Cardiac muscle cell (in vitro differentiated cells and primary cell): Measurements from ENCODE around the gene TAS2R50. TPM values are rescaled to one million over a fixed set of nuclear protein-coding genes. Genes with fewer than 3 reads are reported as not detected.

ENCODE experiments used
- DNase-seq, 2 donors: peaks; one replicate each; pipeline versions ENCODE4 v3.0.0 to v3.0.0-alpha.2; 2010 to 2017; ENCODE audit warnings: low read depth in 1 of 2, low spot score in 1 of 2
- H3K27ac ChIP-seq: fragments of 200-600 bp; sonication (generic); 2 replicates; pipeline ENCODE4 v1.5.1; 2016
- H3K27me3 ChIP-seq: fragments of 200-600 bp; sonication (generic); 2 replicates; pipeline ENCODE4 v1.6.0; 2016; ENCODE audit warnings: control low read depth
- H3K36me3 ChIP-seq: fragments of 200-600 bp; sonication (generic); 2 replicates; pipeline ENCODE4 v1.5.1; 2016; ENCODE audit warnings: control low read depth
- H3K4me1 ChIP-seq: fragments of 200-600 bp; sonication (generic); 2 replicates; pipeline ENCODE4 v1.8.1; 2017; ENCODE audit warnings: low read depth, mild to moderate bottlenecking, mixed run types
- H3K4me3 ChIP-seq: fragments of 200-600 bp; sonication (generic); 2 replicates; pipeline ENCODE4 v1.5.1; 2016; ENCODE audit warnings: mild to moderate bottlenecking
- H3K9me3 ChIP-seq: fragments of 200-600 bp; sonication (generic); 2 replicates; pipeline ENCODE4 v1.5.1; 2017; ENCODE audit warnings: low read depth, mild to moderate bottlenecking, control low read depth
- CTCF ChIP-seq: IDR thresholded peaks from 2 replicates; pipeline ENCODE4 v1.5.1; 2012; ENCODE audit warnings: low read depth, mild to moderate bottlenecking, low read length
- polyA plus RNA-seq: library from polyadenylated mRNA; unstranded; fragments of >200 nt; fragmentation: Nextera tagmentation; extraction: Ambion mirVana; gene quantifications from 2 replicates; pipeline ENCODE4 v1.2.1, GENCODE V29; 2016
- total RNA-seq: library from RNA; depleted of rRNA; stranded (reverse); fragments of >200 nt; gene quantifications from 2 replicates; pipeline ENCODE4 v1.2.3, GENCODE V29; 2016

Gene TAS2R50
- total and polyA plus RNA-seq, 2 experiments from 2014 or later, result 0.23 to 1.9 TPM

GRCh38 chr12:11016937-11017336 lies 30.2 kb upstream of the TAS2R50 start:
- H3K27me3 ChIP-seq, result no peaks in the 10 kb centered on the region
- no peaks in the 10 kb centered on the region for H3K9me3 ChIP-seq
- DNase-seq, result no peak
- H3K4me1 ChIP-seq, result no peaks in the 10 kb centered on the region
- H3K4me3 ChIP-seq, result no peak overlapping the region
- TF ChIP-seq CTCF, result no peak
- no peak overlapping the region for H3K27ac ChIP-seq
- no peaks in the 10 kb centered on the region for H3K36me3 ChIP-seq

- Histone ChIP-seq H3K36me3 (no peaks in the 10 kb centered on the region), H3K27me3 (no peaks in the 10 kb centered on the region), H3K4me3 (no peak overlapping the region), H3K27ac (no peak overlapping the region), H3K4me1 (no peaks in the 10 kb centered on the region), H3K9me3 (no peaks in the 10 kb centered on the region)
- no peak for DNase-seq
- TF ChIP-seq CTCF, result no peak
Measured at GRCh38 chr12:11015775-11016430, 29.2 kb upstream of the TAS2R50 start.

GRCh38 chr12:11014234-11014633 lies 27.5 kb upstream of the TAS2R50 start:
- Histone ChIP-seq H3K36me3 (no peaks in the 10 kb centered on the region), H3K4me1 (no peaks in the 10 kb centered on the region), H3K27me3 (no peaks in the 10 kb centered on the region), H3K9me3 (no peaks in the 10 kb centered on the region), H3K4me3 (no peak overlapping the region), H3K27ac (no peak overlapping the region)
- no peak for DNase-seq
- no peak for TF ChIP-seq CTCF

- no peak for TF ChIP-seq CTCF
- Histone ChIP-seq H3K27ac (no peak overlapping the region), H3K4me3 (no peak overlapping the region), H3K9me3 (no peaks in the 10 kb centered on the region), H3K4me1 (no peaks in the 10 kb centered on the region), H3K27me3 (no peaks in the 10 kb centered on the region), H3K36me3 (no peaks in the 10 kb centered on the region)
- DNase-seq, result no peak
Measured at GRCh38 chr12:11007608-11008007, 20.9 kb upstream of the TAS2R50 start.

GRCh38 chr12:10998204-10998603 lies 11.5 kb upstream of the TAS2R50 start, which contains the start of gene TAS2R20:
TAS2R20 (minus strand) TSS chr12:10998304; CDS start chr12:10997875, 429 bp downstream.
- Histone ChIP-seq H3K36me3 (peaks cover 3% of the 10 kb centered on the region), H3K27ac (no peak within 1 kb of the TSS), H3K4me1 (no peaks in the 10 kb centered on the region), H3K4me3 (no peak within 1 kb of the TSS), H3K9me3 (no peaks in the 10 kb centered on the region), H3K27me3 (no peaks in the 10 kb centered on the region)
- no peak for TF ChIP-seq CTCF
- DNase-seq, result no peak
